ENCODE measurements around the gene ADAMTS10. TPM values are rescaled to one million over a fixed set of nuclear protein-coding genes. Genes with fewer than 3 reads are reported as not detected.

Gene ADAMTS10
- total and polyA plus RNA-seq, 3 experiments from 2014 or later: 1.3 to 16.2 (median 13.2) TPM

DNA sequence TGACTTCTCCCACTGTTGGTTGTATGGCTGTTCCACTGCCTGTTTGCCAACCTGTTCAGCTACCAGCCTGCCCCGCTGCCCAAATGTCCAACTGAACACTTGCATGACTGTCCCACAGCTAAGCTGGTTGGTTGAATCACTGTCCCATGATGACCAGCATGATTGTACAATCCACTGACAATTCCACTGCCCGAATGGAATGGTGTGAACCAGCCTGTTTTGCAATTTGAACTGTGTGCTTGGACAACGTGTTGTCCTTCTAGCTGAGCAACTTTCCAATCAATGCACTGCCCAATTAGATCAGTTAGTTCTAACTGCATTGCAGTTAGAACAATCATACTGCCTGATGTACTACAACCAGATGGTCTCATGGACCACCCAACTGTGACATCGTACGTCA is 8.7 kb downstream of the ADAMTS10 start:
- ChIA-PET CTCF (no interaction called here), POLR2A (no interaction called here)
- no peaks in the 10 kb centered on the region for H3K27me3 Mint-ChIP-seq
- peaks cover 0 to 2% (median 0%) of the 10 kb centered on the region in 5 donors for H3K9me3 Mint-ChIP-seq
- H3K36me3 ChIP-seq (ENCODE audit: insufficient read depth, low read length): no peaks in the 10 kb centered on the region
- H3K36me3 Mint-ChIP-seq: peaks cover 0 to 65% (median 5%) of the 10 kb centered on the region in 3 donors
- DNase-seq: no peak
- peak overlapping the region in 1 of 8 donors; percentile 68 for H3K27ac Mint-ChIP-seq
- no peak overlapping the region for H3K4me3 Mint-ChIP-seq
- no peaks in the 10 kb centered on the region for H3K9me3 ChIP-seq (ENCODE audit: low read length)
- no peak overlapping the region for H3K4me3 ChIP-seq (ENCODE audit: low read length)
- H3K4me1 Mint-ChIP-seq: peaks cover 0 to 3% (median 2%) of the 10 kb centered on the region in 3 donors
- H3K4me1 ChIP-seq (ENCODE audit: insufficient read depth, low read length): no peaks in the 10 kb centered on the region
- H3K27me3 ChIP-seq (ENCODE audit: insufficient read depth, low read length, poor library complexity, severe bottlenecking): no peaks in the 10 kb centered on the region
- no peak overlapping the region for H3K27ac ChIP-seq (ENCODE audit: low read depth, low read length)

DNA sequence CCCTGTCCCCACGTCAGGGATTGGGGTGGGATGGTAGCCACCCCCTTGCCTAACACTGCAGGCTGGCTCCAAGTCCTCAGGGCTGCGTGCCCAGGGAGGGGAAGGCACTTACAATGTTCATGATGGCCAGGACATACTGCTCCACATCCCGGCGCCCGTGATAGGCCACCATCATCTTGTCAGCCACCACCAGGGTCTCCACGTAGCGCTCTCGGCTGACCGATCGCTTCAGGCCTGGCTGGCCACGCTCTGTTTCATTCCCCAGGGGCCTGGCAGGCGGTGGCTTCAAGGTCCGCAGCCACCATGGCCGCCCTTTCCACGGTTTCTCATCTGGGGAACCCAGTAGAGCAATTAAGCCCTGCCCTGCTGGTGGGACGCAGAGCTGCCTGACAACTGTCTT is 9.7 kb downstream of the ADAMTS10 start:
- Mint-ChIP-seq H3K4me3 (no peak overlapping the region), H3K4me1 (no peaks in the 10 kb centered on the region), H3K27me3 (no peaks in the 10 kb centered on the region), H3K36me3 (peaks cover 0 to 67% (median 5%) of the 10 kb centered on the region in 3 donors), H3K27ac (no peak overlapping the region), H3K9me3 (peaks cover 0 to 2% (median 0%) of the 10 kb centered on the region in 5 donors)
- H3K36me3 ChIP-seq (ENCODE audit: insufficient read depth, low read length): no peaks in the 10 kb centered on the region
- ChIA-PET CTCF (no interaction called here), POLR2A (no interaction called here)
- no peaks in the 10 kb centered on the region for H3K4me1 ChIP-seq (ENCODE audit: insufficient read depth, low read length)
- H3K27me3 ChIP-seq (ENCODE audit: insufficient read depth, low read length, poor library complexity, severe bottlenecking): no peaks in the 10 kb centered on the region
- no peaks in the 10 kb centered on the region for H3K9me3 ChIP-seq (ENCODE audit: low read length)
- no peak for DNase-seq
- H3K27ac ChIP-seq (ENCODE audit: low read depth, low read length): no peak overlapping the region
- H3K4me3 ChIP-seq (ENCODE audit: low read length): no peak overlapping the region

DNA sequence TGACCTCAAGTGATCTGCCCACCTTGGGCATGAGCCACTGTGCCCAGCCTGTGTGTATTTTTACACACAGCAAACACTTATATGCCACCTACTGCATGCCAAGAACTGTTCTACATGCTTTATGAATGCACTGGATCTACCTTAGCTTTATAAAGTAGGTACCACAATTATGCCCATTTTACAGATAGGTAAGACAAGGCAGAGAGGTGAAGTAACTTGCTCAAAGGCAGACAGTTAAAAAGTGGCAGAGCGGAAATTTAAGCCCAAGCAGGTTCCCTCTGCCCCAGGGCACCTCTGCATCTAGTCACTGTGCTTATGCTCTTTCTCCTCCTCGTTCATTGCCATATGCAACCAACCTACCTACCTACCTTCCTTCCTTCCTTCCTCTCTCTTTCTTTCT is 10.5 kb downstream of the ADAMTS10 start:
- POLR2A ChIA-PET: no interaction called here
- H3K4me3 Mint-ChIP-seq: no peak overlapping the region

DNA sequence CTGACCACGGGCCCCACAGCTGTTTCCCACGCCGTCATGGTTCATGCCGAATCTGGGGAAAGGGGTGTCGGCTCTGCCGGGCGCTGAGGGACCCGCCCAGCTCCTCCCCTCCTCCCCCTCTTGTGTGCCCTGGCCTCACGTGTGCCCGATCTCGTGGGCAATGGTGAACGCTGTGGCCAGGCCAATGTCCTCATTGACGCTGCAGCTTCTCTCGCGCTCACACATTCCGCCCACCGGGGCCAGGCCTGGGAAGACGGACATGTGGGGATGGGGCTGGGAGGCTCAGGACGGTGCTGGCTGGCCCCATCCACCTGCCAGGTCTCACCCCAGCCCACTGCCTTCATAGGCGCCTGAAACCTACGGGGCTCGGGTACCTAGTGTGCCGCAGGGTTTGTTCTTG is 14.3 kb downstream of the ADAMTS10 start:
- Mint-ChIP-seq H3K9me3 (peaks cover 0 to 2% (median 0%) of the 10 kb centered on the region in 5 donors), H3K36me3 (peaks cover 0 to 45% (median 2%) of the 10 kb centered on the region in 3 donors)
- CTCF ChIA-PET: interaction anchor here (2.2 to 4.7 kb wide), 2 partner anchors 10 to 15 kb away, joined by 7 to 34 read pairs; no protein-coding TSS in a partner anchor

More for the DNA sequence above, 10.5 kb downstream of the ADAMTS10 start:
- Mint-ChIP-seq H3K27ac (peak overlapping the region in 2 of 8 donors; percentile 54 to 69), H3K27me3 (no peaks in the 10 kb centered on the region), H3K9me3 (peaks cover 0 to 2% (median 0%) of the 10 kb centered on the region in 5 donors), H3K4me1 (peaks cover 0 to under 1% (median under 1%) of the 10 kb centered on the region in 3 donors), H3K36me3 (peaks cover 0 to 66% (median 5%) of the 10 kb centered on the region in 3 donors)
- H3K36me3 ChIP-seq (ENCODE audit: insufficient read depth, low read length): no peaks in the 10 kb centered on the region
- no peaks in the 10 kb centered on the region for H3K27me3 ChIP-seq (ENCODE audit: insufficient read depth, low read length, poor library complexity, severe bottlenecking)
- no peak for DNase-seq
- CTCF ChIA-PET: interaction anchor here (1.0 to 2.9 kb wide), 2 partner anchors 15 to 20 kb away, joined by 6 to 12 read pairs; no protein-coding TSS in a partner anchor
- H3K4me1 ChIP-seq (ENCODE audit: insufficient read depth, low read length): no peaks in the 10 kb centered on the region
- no peak overlapping the region for H3K27ac ChIP-seq (ENCODE audit: low read depth, low read length)
- no peak overlapping the region for H3K4me3 ChIP-seq (ENCODE audit: low read length)
- H3K9me3 ChIP-seq (ENCODE audit: low read length): no peaks in the 10 kb centered on the region

GRCh38 chr19:8595651-8596050 is 14.9 kb downstream of the ADAMTS10 start:
- peaks cover 0 to 3% of the 10 kb centered on the region in 2 donors for H3K27me3 Mint-ChIP-seq
- peaks cover 14 to 30% (median 18%) of the 10 kb centered on the region in 3 donors for H3K4me1 Mint-ChIP-seq
- H3K27me3 ChIP-seq (ENCODE audit: insufficient read depth, low read length, poor library complexity, severe bottlenecking): no peaks in the 10 kb centered on the region
- no peaks in the 10 kb centered on the region for H3K36me3 ChIP-seq (ENCODE audit: insufficient read depth, low read length)
- DNase-seq: no peak
- no peak overlapping the region for H3K4me3 ChIP-seq (ENCODE audit: low read length)
- no peak overlapping the region for H3K4me3 Mint-ChIP-seq
- no peak overlapping the region for H3K27ac Mint-ChIP-seq
- no peak overlapping the region for H3K27ac ChIP-seq (ENCODE audit: low read depth, low read length)
- peaks cover 16% of the 10 kb centered on the region for H3K4me1 ChIP-seq (ENCODE audit: insufficient read depth, low read length)
- peaks cover 0 to 41% (median 2%) of the 10 kb centered on the region in 3 donors for H3K36me3 Mint-ChIP-seq
- ChIA-PET CTCF (interaction anchor here (2.2 to 4.7 kb wide), 2 partner anchors 10 to 15 kb away, joined by 7 to 34 read pairs; no protein-coding TSS in a partner anchor), POLR2A (interaction anchor here (1.9 kb wide), 1 partner anchor 18 kb away, joined by 9 read pairs; no protein-coding TSS in a partner anchor)
- no peaks in the 10 kb centered on the region for H3K9me3 ChIP-seq (ENCODE audit: low read length)
- peaks cover 0 to 2% (median 0%) of the 10 kb centered on the region in 5 donors for H3K9me3 Mint-ChIP-seq

More for the DNA sequence above, 14.3 kb downstream of the ADAMTS10 start:
- Mint-ChIP-seq H3K27ac (no peak overlapping the region), H3K27me3 (peaks cover 0 to 3% of the 10 kb centered on the region in 2 donors), H3K4me3 (no peak overlapping the region), H3K4me1 (peaks cover 14 to 27% (median 18%) of the 10 kb centered on the region in 3 donors)
- Histone ChIP-seq H3K27ac (ENCODE audit: low read depth, low read length) (no peak overlapping the region), H3K9me3 (ENCODE audit: low read length) (no peaks in the 10 kb centered on the region), H3K27me3 (ENCODE audit: insufficient read depth, low read length, poor library complexity, severe bottlenecking) (no peaks in the 10 kb centered on the region), H3K4me1 (ENCODE audit: insufficient read depth, low read length) (peaks cover 16% of the 10 kb centered on the region), H3K4me3 (ENCODE audit: low read length) (no peak overlapping the region), H3K36me3 (ENCODE audit: insufficient read depth, low read length) (no peaks in the 10 kb centered on the region)
- no peak for DNase-seq
- POLR2A ChIA-PET: no interaction called here

- Mint-ChIP-seq H3K9me3 (peaks cover 0 to 2% (median 0%) of the 10 kb centered on the region in 5 donors), H3K36me3 (peaks cover 0 to 32% (median 2%) of the 10 kb centered on the region in 3 donors), H3K27me3 (peaks cover 0 to 3% of the 10 kb centered on the region in 2 donors), H3K27ac (peak overlapping the region in 3 of 8 donors; percentile 14 to 58 (median 20)), H3K4me3 (peak overlapping the region in 4 of 7 donors; percentile 42 to 82 (median 54)), H3K4me1 (peaks cover 14 to 30% (median 18%) of the 10 kb centered on the region in 3 donors)
- Histone ChIP-seq H3K9me3 (ENCODE audit: low read length) (no peaks in the 10 kb centered on the region), H3K4me1 (ENCODE audit: insufficient read depth, low read length) (peaks cover 16% of the 10 kb centered on the region), H3K27ac (ENCODE audit: low read depth, low read length) (no peak overlapping the region), H3K4me3 (ENCODE audit: low read length) (no peak overlapping the region), H3K36me3 (ENCODE audit: insufficient read depth, low read length) (no peaks in the 10 kb centered on the region), H3K27me3 (ENCODE audit: insufficient read depth, low read length, poor library complexity, severe bottlenecking) (no peaks in the 10 kb centered on the region)
- ChIA-PET POLR2A (interaction anchor here (1.2 to 1.9 kb wide), 2 partner anchors 9 to 20 kb away, joined by 4 to 9 read pairs; no protein-coding TSS in a partner anchor), CTCF (interaction anchor here (2.1 to 4.7 kb wide), 3 partner anchors 13 to 48 kb away, joined by 6 to 34 read pairs (median 8); no protein-coding TSS in a partner anchor)
- DNase-seq: no peak
Observed at GRCh38 chr19:8593931-8594330, 16.6 kb downstream of the ADAMTS10 start.

DNA sequence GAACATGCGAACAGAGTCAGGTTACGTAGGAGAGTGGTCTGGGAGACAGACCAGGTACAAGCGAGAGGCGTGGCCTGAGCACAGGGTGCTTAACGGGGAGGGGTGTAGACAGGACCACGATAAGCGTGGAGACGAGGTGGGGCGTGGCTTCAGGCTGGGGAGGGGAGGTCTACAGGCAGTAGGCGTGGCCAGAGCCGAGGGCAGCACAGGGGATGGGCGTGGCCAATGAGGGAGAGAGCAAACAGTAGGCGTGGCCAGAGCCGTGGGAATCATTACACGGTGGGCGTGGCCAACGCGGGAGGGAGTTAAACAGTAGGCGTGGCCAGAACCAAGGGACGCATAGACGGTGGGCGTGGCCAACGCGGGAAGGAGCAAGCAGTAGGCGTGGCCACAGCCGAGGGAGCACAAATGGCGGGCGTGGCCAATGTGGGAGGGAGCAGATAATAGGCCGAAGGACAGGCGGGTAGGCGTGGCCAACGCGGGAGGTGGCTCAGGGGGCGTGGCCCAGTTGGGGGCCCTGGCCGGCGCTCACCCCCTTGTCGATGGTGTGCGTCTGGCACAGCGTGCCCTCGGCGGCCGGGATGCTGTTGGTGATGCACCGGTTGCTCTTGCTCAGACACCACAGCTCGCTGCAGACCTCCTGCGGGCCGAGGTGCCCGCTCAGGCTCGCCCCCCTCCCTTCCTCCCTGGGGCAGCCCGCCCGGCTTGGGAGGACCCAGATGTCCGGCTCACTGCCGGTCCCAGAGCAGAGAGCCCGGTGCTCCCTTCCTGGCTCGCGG is 18.1 kb downstream of the ADAMTS10 start:
- ChIA-PET CTCF (interaction anchor here (0.9 to 4.7 kb wide), 7 partner anchors 11 to 239 kb away, joined by 3 to 34 read pairs (median 5); partner anchors contain the start of gene MARCHF2), POLR2A (interaction anchor here (0.5 to 1.2 kb wide), 3 partner anchors 11 to 78 kb away, joined by 3 to 6 read pairs (median 4); no protein-coding TSS in a partner anchor)
- Histone ChIP-seq H3K4me1 (ENCODE audit: insufficient read depth, low read length) (peaks cover 16% of the 10 kb centered on the region), H3K27ac (ENCODE audit: low read depth, low read length) (no peak overlapping the region), H3K9me3 (ENCODE audit: low read length) (no peaks in the 10 kb centered on the region), H3K36me3 (ENCODE audit: insufficient read depth, low read length) (no peaks in the 10 kb centered on the region), H3K4me3 (ENCODE audit: low read length) (peak overlapping the region; percentile 43), H3K27me3 (ENCODE audit: insufficient read depth, low read length, poor library complexity, severe bottlenecking) (no peaks in the 10 kb centered on the region)
- Mint-ChIP-seq H3K36me3 (peaks cover 0 to 25% (median 0%) of the 10 kb centered on the region in 3 donors), H3K27me3 (peaks cover 0 to 3% of the 10 kb centered on the region in 2 donors), H3K9me3 (peaks cover 0 to 2% (median 0%) of the 10 kb centered on the region in 5 donors), H3K27ac (peak overlapping the region; percentile 51 to 93 (median 80)), H3K4me1 (peaks cover 14 to 30% (median 18%) of the 10 kb centered on the region in 3 donors), H3K4me3 (peak overlapping the region; percentile 57 to 90 (median 86))
- DNase-seq: peak; percentile 92 to 98 (median 95)

Data from CD8-positive, alpha-beta memory T cell (primary cell).